GM19324 (cell line): ENCODE measurements around the gene LRCH4.
"Not testable (repeated sequence)": the region's sequence is repeated elsewhere in the genome, so short reads cannot be mapped to it uniquely, and the experiment has no call there.

Experiments
- ATAC-seq: cut with Tn5 transposase; IDR thresholded peaks from one replicate; pipeline ENCODE4 v1.9.1; 2021; ENCODE audit warnings: mild to moderate bottlenecking, moderate library complexity; ENCODE audit not compliant: unreplicated experiment, low FRiP score

LRCH4 gene

DNA sequence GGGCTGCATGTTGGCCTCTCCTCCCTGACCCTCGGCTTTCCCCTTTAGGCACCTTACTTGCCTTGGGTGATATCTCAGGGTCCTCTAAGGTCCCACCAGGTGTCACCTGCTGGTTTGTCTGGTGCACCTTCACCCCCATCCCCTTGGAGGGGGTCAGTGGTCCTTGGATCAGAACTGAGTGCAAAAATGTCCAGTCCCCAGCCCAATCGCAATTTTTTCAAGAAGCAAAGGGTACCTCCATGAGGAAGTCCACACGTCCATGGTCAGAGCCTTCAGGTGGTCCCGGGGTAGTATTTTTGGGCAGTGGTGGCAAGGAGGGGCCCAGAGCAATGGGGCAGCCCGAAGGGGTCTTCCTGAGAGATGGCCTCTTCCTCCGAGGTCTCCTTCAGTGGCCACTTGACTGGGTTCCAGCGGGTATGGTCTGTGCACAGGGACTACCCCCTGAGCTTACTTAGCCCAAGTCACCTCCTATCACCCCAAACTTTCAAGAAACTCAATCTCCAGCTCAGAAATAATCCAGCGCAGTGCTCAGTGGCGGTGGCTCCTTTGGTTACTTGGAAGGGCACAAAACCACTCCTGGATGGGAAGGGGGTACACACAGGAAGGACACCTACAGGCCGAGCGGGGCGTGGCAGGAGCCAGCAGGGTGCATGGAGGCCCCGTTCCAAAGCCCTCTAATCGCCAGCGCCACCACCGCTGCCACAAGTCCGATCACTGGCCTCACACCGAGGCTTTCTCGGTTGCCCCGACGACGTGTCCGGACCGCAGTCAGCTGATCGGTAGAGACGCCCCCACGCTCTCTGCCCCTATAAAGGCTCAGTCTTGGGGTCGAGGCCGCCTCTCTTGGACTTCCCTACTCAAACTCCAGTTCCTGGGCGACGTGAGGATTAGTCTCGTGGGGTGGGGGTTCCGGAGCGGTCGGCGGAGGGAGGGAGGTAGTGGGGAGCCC lies 16.8 kb downstream of the LRCH4 start:
- peak; percentile 42 for ATAC-seq

DNA sequence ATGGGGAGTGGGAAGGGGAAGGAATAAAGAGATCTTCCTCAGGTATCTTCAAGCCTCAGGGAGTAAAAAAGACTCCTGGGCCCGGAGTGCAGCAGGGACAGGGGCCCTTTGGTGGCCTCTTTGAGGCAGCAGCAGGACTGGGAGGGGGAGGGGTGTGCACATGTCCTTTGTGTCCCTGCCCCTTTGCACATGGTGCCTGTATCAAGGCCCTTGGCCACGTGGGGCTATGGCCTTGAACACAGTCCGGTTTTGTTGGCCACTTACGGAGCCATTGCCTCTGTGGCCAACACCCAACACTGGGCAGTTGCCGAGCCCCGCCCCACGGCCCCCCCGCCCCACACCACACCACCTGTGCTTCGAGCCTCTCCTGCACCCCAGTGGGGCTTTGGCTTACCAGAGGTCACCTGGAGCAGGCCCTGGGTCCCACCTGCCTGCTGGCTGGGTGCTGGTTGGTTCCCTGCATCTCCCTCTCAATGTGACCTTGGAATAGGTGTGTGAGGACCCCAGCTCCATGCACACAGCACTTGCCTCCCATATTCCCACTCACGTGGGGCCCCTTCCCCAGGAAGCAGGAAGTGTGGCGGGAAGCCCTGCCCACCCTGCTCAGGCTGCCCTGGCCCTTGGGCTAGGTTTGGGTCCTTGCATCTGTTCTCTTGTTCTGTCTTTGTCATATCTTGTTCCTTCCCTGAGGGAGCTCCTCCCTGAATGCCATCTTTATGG lies 17.6 kb downstream of the LRCH4 start:
- no peak for ATAC-seq

DNA sequence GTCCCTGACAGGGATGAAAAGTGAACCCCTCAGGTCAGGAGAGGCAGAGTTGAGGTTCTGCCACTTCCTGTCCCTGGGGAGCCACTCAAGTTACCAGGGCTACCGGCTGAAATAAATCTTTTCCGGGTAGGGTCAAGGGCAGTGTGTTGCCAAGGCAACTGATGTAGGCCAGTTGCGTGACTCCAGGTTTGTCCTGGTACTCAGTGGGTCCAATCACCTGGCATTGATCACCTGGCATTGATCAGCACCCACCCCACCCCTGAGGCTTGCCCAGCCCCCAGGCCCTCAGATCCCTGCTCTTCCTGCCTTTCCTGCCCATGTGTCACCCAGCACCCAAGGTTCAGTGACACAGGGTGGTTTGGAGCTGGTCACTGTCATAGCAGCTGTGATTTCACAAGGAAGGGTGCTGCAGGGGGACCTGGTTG lies 18.2 kb downstream of the LRCH4 start:
- no peak for ATAC-seq

DNA sequence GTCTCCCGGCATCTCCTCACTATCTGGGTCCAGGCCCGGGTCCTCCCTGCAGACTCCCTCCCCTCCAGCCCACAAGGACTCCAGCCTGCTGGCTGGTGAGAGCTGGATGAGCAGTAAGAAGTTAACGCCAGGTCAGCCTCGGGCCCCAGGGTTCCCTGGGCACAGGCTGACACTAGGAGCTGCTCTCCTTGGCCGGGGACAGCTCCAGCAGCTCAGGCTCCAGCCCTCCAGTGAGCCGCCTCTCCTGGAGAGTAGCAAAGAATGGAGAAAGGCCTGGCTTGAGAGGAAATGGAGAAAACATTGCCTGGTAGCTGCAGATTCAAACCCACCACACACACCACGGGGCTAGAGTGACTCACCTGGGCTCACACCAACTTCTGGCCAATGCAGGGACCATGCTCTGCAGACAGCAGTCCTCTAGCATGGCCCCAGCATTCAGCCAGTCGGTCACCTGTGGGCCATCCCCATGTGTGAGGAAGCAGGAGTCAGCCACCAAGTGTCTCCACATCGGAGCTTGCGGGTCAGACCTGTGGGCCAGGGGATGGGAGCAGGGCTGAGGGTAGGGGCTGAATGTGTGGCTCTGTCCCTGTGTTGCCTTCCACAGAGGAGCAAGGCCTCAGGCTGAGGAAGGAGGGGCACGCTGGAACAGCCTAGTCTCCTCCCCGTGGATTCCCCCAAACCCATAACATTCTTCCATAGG lies 18.7 kb downstream of the LRCH4 start:
- ATAC-seq = no peak

- ATAC-seq = no peak
Observed at GRCh38 chr7:100566018-100566531, 19.9 kb downstream of the LRCH4 start.

DNA sequence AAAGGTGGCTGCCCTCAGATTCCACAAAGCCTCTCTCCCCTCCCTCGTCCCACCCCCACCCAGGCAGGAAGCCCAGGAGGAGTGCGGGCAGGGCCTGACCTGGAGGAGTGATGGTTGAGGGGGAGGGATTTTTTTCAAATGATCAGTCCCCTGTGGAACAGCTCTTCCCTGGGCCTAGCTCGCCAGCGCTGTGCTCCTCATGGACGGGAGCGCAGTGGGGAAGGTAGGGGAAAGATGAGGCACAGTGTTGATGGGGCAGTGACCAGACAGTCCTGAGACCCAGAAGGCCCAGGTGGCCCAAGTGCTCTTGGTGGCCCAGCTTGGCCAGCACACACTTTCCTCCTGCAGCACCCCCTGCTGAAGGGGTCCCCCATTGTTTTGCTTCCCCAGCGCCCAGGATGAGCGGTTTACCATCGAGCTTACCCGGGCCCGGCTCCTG lies 20.8 kb downstream of the LRCH4 start:
- ATAC-seq = no peak

- not testable (repeated sequence) for ATAC-seq
Observed at GRCh38 chr7:100564405-100564804, 21.5 kb downstream of the LRCH4 start.

DNA sequence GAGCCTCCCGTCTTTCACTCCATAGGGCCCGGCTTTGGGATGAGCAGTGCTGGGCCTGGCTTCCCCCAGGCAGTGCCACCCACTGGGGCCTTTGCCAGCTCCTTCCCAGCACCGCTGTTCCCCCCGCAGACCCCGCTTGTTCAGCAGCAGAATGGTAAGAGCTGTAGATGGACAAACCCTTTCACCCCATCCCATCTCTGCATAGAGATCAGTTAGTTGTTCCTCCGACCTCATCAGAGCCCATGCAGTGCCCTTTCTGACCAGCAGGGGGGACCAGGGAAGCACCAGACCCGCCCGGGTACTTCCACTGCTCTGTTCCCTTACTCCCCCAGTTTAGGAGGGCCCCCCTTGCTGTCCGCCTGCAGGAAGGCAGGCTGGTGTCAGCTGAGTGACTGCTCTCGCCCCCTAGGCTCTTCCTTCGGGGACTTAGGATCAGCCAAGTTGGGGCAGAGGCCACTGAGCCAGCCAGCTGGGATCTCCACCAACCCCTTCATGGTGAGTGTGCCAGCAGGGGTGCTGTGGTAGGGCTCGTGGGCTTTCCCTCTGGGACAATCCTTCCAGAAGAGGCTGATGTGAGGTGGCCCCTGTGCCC lies 22.0 kb downstream of the LRCH4 start:
- ATAC-seq = no peak

GRCh38 chr7:100563100-100563564 lies 22.8 kb downstream of the LRCH4 start:
- no peak for ATAC-seq

- ATAC-seq = no peak
Observed at GRCh38 chr7:100562195-100563099, 23.5 kb downstream of the LRCH4 start.

GRCh38 chr7:100561491-100562194 lies 24.3 kb downstream of the LRCH4 start:
- ATAC-seq = no peak

DNA sequence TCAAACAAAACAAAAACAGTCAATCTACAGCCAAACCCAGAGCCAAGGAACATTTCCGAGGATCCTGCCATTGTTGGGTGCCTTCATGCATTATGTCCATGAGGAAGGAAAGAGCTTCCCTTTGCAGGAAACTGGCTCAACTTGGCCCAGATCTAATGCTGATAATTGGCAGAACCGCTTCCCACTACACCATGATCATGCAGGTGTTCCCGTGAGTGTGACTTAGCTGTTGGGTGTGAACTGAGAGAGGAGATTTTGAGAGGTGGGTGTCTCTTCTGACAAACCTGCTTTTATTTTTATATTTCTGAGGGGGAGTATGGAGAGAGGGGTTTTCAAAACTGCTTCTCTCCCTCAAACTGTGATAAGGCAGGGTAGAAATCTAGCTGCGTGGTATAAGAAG lies 26.8 kb downstream of the LRCH4 start:
- no peak for ATAC-seq

DNA sequence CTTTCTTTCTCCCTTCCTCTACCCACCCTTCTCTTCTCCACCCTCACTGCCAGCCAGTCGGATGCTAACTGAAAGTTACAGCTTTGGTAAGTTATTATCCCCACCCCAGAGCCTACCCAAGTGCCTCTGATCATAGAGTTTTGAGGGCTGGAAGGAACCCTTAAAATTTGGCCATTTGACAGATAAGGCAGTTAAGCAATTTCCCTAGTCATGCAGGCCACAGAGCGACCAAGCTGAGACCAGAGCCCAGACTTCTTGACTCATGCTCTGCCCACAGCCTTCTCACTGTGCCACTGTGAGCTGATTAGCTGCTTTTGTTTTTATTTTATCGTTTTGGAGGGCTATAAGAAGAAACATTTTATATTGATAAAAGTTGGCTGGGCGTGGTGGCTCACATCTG lies 29.4 kb downstream of the LRCH4 start:
- ATAC-seq = no peak

GRCh38 chr7:100555701-100556100 lies 30.2 kb downstream of the LRCH4 start:
- ATAC-seq = no peak

- ATAC-seq = no peak
Observed at GRCh38 chr7:100553032-100553431, 32.9 kb downstream of the LRCH4 start.

DNA sequence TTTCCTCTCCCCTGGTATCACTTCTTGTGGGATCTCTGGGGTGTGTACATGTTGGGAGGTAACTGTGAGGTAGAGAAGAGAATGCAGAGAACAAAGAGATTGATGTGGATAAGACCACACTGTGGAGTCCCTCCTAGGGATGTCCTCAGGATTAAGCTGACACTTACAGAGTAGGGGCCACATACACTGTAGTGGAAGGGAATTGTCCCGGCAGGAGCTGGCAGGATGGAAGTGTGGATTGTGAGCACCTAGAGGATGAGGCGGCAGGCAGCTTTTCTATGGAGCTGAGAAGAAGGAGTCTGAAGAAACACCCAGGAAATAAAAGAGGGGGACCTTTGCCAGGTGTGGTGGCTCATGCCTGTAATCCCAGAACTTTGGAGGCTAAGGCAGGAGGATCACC lies 33.4 kb downstream of the LRCH4 start:
- ATAC-seq = no peak

- not testable (repeated sequence) for ATAC-seq
Observed at GRCh38 chr7:100548446-100548845, 37.5 kb downstream of the LRCH4 start.

DNA sequence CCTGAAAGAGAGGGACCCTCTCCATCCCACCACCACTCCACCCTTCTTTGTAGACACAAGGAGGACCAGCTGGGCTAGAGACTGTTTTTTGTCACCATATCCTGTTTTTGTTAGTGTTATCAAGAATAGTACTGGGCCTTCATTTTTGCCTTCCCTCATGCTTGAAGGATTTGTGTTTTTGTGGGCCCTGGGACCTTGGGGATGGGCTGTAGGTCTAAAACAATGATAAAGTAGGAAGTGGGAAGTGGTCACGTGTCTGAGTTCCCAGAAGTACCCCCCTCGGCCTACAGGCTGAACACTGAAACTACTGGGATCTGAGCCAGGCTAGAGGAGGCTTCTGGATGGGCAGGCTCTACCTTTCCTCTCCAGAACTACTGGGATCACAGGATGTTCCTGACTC lies 38.1 kb downstream of the LRCH4 start:
- ATAC-seq = no peak
